GM12875 (cell line): ENCODE results near the gene TTI1.

Experiments
- H3K4me3 ChIP-seq: one replicate; pipeline ENCODE4 v1.5.1; 2011; ENCODE audit warnings: low read depth, low read length, control low read depth
- TF ChIP-seq, protein P1 (sequence below): IDR thresholded peaks from 2 replicates; pipeline ENCODE4 v1.5.1; 2011; ENCODE audit warnings: low read depth, mild to moderate bottlenecking, control low read depth, inconsistent platforms, low read length, moderate library complexity, borderline replicate concordance; ENCODE audit not compliant: insufficient read depth

Gene TTI1

DNA sequence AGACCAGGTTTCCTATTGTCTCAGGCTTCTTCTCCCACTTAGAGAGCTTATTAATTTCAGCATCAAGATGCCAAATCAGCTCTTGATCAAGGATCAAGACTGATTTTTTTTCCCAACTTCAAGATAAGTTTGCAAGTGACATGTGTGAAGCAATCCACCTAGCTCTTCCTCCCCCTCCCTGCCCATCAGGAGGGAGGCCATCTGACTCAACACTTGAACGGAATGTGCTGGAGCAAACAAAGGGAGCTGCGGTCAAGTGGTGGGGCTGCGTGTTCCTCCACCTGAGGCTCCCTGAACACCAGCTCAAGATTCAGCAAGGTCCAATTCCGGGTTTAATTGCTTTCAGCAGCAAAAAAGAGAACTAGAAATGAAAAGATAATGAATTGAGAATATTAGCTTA is 38.7 kb downstream of the TTI1 start:
- TF ChIP-seq, protein P1, sequence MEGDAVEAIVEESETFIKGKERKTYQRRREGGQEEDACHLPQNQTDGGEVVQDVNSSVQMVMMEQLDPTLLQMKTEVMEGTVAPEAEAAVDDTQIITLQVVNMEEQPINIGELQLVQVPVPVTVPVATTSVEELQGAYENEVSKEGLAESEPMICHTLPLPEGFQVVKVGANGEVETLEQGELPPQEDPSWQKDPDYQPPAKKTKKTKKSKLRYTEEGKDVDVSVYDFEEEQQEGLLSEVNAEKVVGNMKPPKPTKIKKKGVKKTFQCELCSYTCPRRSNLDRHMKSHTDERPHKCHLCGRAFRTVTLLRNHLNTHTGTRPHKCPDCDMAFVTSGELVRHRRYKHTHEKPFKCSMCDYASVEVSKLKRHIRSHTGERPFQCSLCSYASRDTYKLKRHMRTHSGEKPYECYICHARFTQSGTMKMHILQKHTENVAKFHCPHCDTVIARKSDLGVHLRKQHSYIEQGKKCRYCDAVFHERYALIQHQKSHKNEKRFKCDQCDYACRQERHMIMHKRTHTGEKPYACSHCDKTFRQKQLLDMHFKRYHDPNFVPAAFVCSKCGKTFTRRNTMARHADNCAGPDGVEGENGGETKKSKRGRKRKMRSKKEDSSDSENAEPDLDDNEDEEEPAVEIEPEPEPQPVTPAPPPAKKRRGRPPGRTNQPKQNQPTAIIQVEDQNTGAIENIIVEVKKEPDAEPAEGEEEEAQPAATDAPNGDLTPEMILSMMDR = no peak

DNA sequence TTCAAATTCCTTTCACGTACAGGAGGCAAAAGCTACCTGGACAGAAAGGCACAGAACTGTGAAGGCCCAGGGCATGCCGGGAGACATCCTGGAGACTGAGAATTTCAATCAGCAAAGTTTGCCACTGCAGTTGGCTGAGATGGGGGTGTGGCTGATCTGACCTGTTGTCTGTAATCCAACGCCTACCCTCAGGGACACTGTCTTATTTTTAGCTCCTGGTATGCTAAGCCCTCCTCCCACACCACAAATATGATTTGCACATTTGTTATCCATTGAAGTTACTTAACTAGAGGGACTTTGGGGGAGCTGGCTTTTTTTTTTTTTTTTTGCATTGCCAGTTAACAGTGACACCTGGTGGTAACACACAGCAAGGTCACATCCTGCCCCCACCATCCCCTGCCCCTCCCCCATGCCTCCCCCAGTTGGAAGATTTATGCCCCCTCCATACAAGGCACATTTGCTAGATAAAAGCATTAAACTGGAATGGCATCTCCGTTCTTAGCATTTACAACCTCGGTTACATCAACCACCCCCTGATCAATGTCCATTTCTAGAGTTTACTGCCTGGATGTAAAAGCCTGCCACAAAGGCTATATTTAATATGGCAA is 40.4 kb downstream of the TTI1 start:
- H3K4me3 ChIP-seq = no peak overlapping the region
- TF ChIP-seq, protein P1 = peak; percentile 61; the same call in 1 of the 2 replicates

More for the DNA sequence above, 38.7 kb downstream of the TTI1 start:
- no peak overlapping the region for H3K4me3 ChIP-seq

DNA sequence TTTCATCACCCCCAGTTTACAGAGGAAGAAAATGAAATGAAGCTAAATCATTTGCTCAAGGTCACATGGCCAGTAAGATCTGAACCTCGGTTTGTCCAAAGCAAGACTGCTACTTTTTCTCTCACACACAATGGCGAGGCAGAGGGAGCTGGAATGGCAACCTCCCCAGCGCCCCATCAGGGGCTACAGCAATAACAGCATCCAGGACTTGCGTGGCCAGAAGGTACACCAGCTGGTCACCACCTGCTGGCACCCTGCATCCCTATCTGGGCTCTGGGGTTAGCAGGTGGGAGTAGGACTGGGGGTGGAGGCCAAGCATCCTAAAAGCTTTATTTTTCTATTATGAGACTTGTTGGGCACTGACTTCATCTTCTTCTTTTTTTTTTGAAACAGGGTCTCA is 41.3 kb downstream of the TTI1 start:
- TF ChIP-seq, protein P1 = no peak
- H3K4me3 ChIP-seq = no peak overlapping the region

DNA sequence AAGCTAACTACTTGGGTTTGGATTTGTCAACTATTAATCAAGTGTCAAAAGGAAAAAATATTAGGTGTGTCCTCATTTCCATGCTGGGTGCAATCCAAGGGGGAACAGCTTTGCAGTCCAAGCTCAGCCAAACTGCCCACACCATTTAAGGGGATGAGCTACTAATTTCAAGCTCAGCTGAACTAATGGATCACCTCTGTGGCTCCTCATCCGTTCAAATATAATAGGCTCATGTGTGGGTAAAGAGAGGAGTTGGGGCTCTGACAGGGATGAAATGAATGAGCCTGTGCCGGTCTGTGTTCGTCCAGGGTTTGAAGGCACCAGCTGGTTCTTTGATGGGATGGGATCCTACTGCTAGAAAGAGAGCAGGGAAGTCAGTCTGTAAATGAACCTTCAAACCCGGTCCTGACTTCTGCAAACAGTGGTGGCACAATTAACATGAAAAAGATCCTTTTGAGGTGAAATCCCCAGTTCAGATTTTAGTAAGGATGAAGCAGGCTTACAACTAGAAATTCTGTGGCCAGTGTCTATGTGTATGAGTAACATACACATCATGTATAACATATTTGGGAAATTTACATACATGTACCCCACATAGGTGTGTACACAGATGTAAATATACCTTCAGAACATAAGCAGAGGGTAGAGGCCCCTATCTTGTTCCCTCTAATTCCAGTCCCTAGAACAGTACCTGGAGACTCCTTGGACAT is 41.9 kb downstream of the TTI1 start:
- TF ChIP-seq, protein P1 = no peak
- no peak overlapping the region for H3K4me3 ChIP-seq

DNA sequence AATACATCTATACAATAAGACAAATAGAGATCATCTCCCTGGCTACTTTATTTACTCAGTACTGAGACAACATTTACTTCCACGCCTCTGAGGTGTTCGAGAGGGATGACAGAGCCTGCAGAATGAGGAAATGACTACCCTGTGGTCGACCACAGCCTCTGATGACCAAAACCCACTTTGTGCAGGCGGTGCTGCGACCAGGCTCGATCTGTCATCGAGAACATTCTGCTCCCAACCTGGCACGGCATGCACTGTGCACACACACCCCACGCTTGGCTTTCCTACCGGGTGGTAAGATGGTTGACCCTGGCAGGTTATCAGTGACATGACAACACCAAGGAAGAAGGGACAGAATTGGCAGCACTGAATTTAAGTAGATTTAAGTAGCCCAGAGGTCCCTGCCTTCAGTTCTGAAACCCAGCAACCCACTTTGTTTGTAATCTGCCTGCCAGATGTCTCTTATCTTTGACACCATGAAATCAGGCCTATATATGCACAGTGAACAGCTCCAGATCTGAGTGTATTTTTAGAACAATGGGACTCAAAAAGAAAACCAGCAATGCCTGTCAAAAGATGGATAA is 42.6 kb downstream of the TTI1 start:
- H3K4me3 ChIP-seq = no peak overlapping the region
- TF ChIP-seq, protein P1 = no peak

DNA sequence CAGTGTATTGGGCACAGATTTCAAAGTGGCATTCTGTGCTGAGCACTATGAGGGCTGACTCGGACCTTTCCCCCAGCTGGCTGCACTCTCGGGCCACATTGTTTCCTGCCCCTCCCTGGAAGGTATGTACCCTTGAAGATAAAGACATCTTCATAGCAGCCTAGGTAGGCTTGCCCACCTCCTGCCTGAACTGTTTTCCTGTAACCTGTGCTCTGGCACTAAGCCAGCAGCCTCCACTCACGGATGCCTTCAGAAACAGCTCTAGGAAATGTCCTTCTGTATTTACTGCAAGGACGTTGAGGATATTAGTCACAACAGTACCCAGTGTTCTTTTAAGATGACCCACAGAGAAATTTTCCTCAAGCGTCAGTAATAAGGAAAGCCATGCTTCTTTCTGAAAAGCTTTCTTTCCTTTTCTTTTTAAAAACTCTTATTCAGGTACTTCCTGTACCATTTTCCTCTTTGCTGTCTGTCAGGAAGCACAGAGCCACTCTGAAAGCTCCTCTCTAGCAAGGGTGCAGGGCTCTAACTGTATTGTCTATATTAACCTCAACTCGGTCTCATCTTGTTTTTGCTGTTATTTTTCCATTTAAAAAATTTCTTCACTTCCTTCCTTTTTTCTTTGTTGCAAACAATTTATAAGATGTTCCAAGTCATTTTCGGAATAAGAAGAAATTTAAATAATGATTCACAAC is 43.5 kb downstream of the TTI1 start:
- no peak overlapping the region for H3K4me3 ChIP-seq
- TF ChIP-seq, protein P1 = no peak
